H1 (cell line): ENCODE data around the gene KRT80. TPM values are rescaled to one million over a fixed set of nuclear protein-coding genes. Genes with fewer than 3 reads are reported as not detected.

Experiments
- CTCF ChIA-PET: fragments of 300-600 bp; sonication (Branson Sonifier 250); formaldehyde crosslinking; loops from one replicate; lab custom pipeline; 2021; ENCODE audit not compliant: partially characterized antibody; lab: Charles Lee
- POLR2A ChIA-PET: fragments of 300-600 bp; sonication (Branson Sonifier 250); formaldehyde crosslinking; loops from one replicate; lab custom pipeline; 2021; ENCODE audit warnings: inconsistent platforms; ENCODE audit not compliant: partially characterized antibody; lab: Charles Lee
- DNase-seq, 2 experiments: peaks; one replicate each; pipeline versions ENCODE4 v3.0.0 to v3.0.0-alpha.2; 2010 to 2022; ENCODE audit warnings: low spot score in 2 of 2, low read depth in 1 of 2, mixed read lengths in 1 of 2
- FAIRE-seq: peaks from 2 replicates; lab custom pipeline; 2011; peaks lifted over from hg19 to GRCh38; lab: Jason Lieb, UNC
- H2AFZ ChIP-seq: 2 replicates; pipeline ENCODE4 v1.8.1; 2012; ENCODE audit warnings: low read length, inconsistent platforms
- H2AK5ac ChIP-seq: 2 replicates; pipeline ENCODE4 v1.6.1; 2013; ENCODE audit warnings: low read depth, low read length
- H2BK120ac ChIP-seq: replicated peaks from 2 replicates; pipeline ENCODE3; 2013; ENCODE audit warnings: low read depth, low read length, inconsistent platforms
- H2BK12ac ChIP-seq: 2 replicates; pipeline ENCODE4 v1.6.1; 2013; ENCODE audit warnings: low read depth, low read length
- H2BK15ac ChIP-seq: 2 replicates; pipeline ENCODE4 v1.6.1; 2013; ENCODE audit warnings: low read length
- H2BK20ac ChIP-seq: 2 replicates; pipeline ENCODE4 v1.6.1; 2013; ENCODE audit warnings: low read length
- H2BK5ac ChIP-seq: 2 replicates; pipeline ENCODE4 v1.6.1; 2013; ENCODE audit warnings: low read depth, low read length
- H3K14ac ChIP-seq: 2 replicates; pipeline ENCODE4 v1.6.1; 2013; ENCODE audit warnings: inconsistent platforms; ENCODE audit not compliant: insufficient read length
- H3K18ac ChIP-seq: 2 replicates; pipeline ENCODE4 v1.6.1; 2013; ENCODE audit warnings: low read length; ENCODE audit errors: extremely low read depth
- H3K23ac ChIP-seq: 2 replicates; pipeline ENCODE4 v1.6.1; 2013; ENCODE audit warnings: inconsistent platforms; ENCODE audit not compliant: insufficient read length
- H3K23me2 ChIP-seq: 2 replicates; pipeline ENCODE4 v1.6.1; 2013; ENCODE audit warnings: low read depth, low read length
- H3K27ac ChIP-seq: 2 replicates; pipeline ENCODE4 v1.6.1; 2011; ENCODE audit warnings: low read depth, low read length, inconsistent platforms
- H3K27me3 ChIP-seq, 4 experiments: replicated peaks in 1 of 4; 1 replicate in 1 of 4; 2 replicates in 3 of 4; pipeline versions ENCODE4 v1.6.1 to v1.8.1; 2011 to 2013; ENCODE audit warnings: low read length in 3 of 4, mild to moderate bottlenecking in 3 of 4, inconsistent platforms in 2 of 4, mixed read lengths in 2 of 4, moderate library complexity in 1 of 4; ENCODE audit not compliant: control insufficient read depth in 3 of 4, insufficient read depth in 3 of 4; ENCODE audit errors: extremely low read depth in 1 of 4
- H3K36me3 ChIP-seq, 4 experiments: 2 replicates each; pipeline versions ENCODE4 v1.6.1 to v1.8.1; 2011 to 2013; ENCODE audit warnings: mild to moderate bottlenecking in 4 of 4, low read length in 3 of 4, moderate library complexity in 2 of 4, control low read depth in 1 of 4, inconsistent platforms in 1 of 4; ENCODE audit not compliant: insufficient read depth in 4 of 4, control insufficient read depth in 2 of 4
- H3K4ac ChIP-seq: replicated peaks from 2 replicates; pipeline ENCODE3; 2013; ENCODE audit warnings: low read length, low read depth, mixed read lengths, inconsistent platforms; ENCODE audit not compliant: insufficient read length
- H3K4me1 ChIP-seq, 4 experiments: replicated peaks in 1 of 4; 1 replicate in 1 of 4; 2 replicates in 3 of 4; pipeline versions ENCODE4 v1.6.1 to v1.8.1; 2011 to 2013; ENCODE audit warnings: low read length in 3 of 4, inconsistent platforms in 2 of 4, mixed read lengths in 1 of 4; ENCODE audit not compliant: insufficient read depth in 4 of 4, control insufficient read depth in 3 of 4
- H3K4me2 ChIP-seq, 2 experiments: 2 replicates each; pipeline versions ENCODE4 v1.6.1 to v1.8.1; 2011 to 2013; ENCODE audit warnings: low read depth in 2 of 2, low read length in 2 of 2, control low read depth in 1 of 2, inconsistent platforms in 1 of 2, mild to moderate bottlenecking in 1 of 2; ENCODE audit not compliant: insufficient read depth in 1 of 2
- H3K4me3 ChIP-seq, 4 experiments: fragments of 200-600, 300-600 bp in 1 of 4; sonication (generic), shearing (Covaris generic), sonication (Bioruptor Twin) in 1 of 4; 2 replicates each; pipeline versions ENCODE4 v1.5.1 to v1.8.1; 2011 to 2016; ENCODE audit warnings: low read length in 4 of 4, low read depth in 3 of 4, control low read depth in 2 of 4, inconsistent platforms in 2 of 4, mild to moderate bottlenecking in 2 of 4, mixed read lengths in 1 of 4, moderate library complexity in 1 of 4; ENCODE audit not compliant: insufficient read depth in 2 of 4; ENCODE audit errors: extremely low read depth in 1 of 4
- H3K56ac ChIP-seq: replicated peaks from 2 replicates; pipeline ENCODE3; 2013; ENCODE audit warnings: low read depth, mild to moderate bottlenecking, mixed read lengths, low read length, inconsistent platforms; ENCODE audit not compliant: insufficient read length
- H3K79me1 ChIP-seq: 2 replicates; pipeline ENCODE4 v1.6.1; 2013; ENCODE audit warnings: low read depth, low read length, control low read depth
- H3K79me2 ChIP-seq, 2 experiments: 2 replicates each; pipeline versions ENCODE4 v1.6.1 to v1.8.1; 2012 to 2013; ENCODE audit warnings: low read length in 2 of 2, mild to moderate bottlenecking in 2 of 2, inconsistent platforms in 1 of 2; ENCODE audit not compliant: insufficient read depth in 2 of 2, control insufficient read depth in 1 of 2
- H3K9ac ChIP-seq, 4 experiments: replicated peaks in 1 of 4; 1 replicate in 1 of 4; 2 replicates in 3 of 4; pipeline versions ENCODE4 v1.6.1 to v1.8.1; 2011 to 2013; ENCODE audit warnings: low read depth in 3 of 4, low read length in 3 of 4, control low read depth in 2 of 4, mild to moderate bottlenecking in 2 of 4, moderate library complexity in 2 of 4, inconsistent platforms in 1 of 4; ENCODE audit errors: extremely low read depth in 1 of 4
- H3K9me3 ChIP-seq, 2 experiments: 2 replicates each; pipeline versions ENCODE4 v1.6.1 to v1.8.1; 2012 to 2013; ENCODE audit warnings: mild to moderate bottlenecking in 2 of 2, moderate library complexity in 2 of 2, control low read depth in 1 of 2, inconsistent platforms in 1 of 2, low read depth in 1 of 2, low read length in 1 of 2, mixed read lengths in 1 of 2; ENCODE audit not compliant: insufficient read depth in 2 of 2
- H4K20me1 ChIP-seq, 2 experiments: replicated peaks in 1 of 2; 2 replicates each; pipeline versions ENCODE3 to v1.8.1; 2011 to 2013; ENCODE audit warnings: inconsistent platforms in 2 of 2, low read length in 2 of 2, mild to moderate bottlenecking in 1 of 2; ENCODE audit not compliant: insufficient read depth in 2 of 2, control insufficient read depth in 1 of 2
- H4K5ac ChIP-seq: 2 replicates; pipeline ENCODE4 v1.6.1; 2013; ENCODE audit warnings: low read length, low read depth, mixed read lengths, inconsistent platforms; ENCODE audit not compliant: insufficient read length
- H4K8ac ChIP-seq: 2 replicates; pipeline ENCODE4 v1.8.0; 2013; ENCODE audit warnings: mild to moderate bottlenecking, moderate library complexity, low read length, inconsistent platforms; ENCODE audit not compliant: insufficient read depth; ENCODE audit errors: extremely low read depth
- H4K91ac ChIP-seq: replicated peaks from 2 replicates; pipeline ENCODE3; 2013; ENCODE audit warnings: low read length, mixed read lengths, inconsistent platforms; ENCODE audit not compliant: insufficient read length
- CTCF ChIP-seq, 3 experiments: IDR thresholded peaks; 1 replicate in 2 of 3; 2 replicates in 1 of 3; pipeline versions ENCODE4 v1.5.1 to v1.6.1; 2011; ENCODE audit warnings: low read length in 3 of 3, mild to moderate bottlenecking in 3 of 3, inconsistent platforms in 2 of 3, low read depth in 1 of 3, moderate library complexity in 1 of 3; ENCODE audit not compliant: insufficient read depth in 1 of 3; ENCODE audit errors: control extremely low read depth in 1 of 3
- RAD21 ChIP-seq, 2 experiments: IDR thresholded peaks in 1 of 2; conservative IDR thresholded peaks in 1 of 2; 2 replicates each; pipeline ENCODE4 v1.6.1; 2011; ENCODE audit warnings: low read depth in 2 of 2, low read length in 2 of 2, improper control_type of control experiment in 1 of 2, inconsistent platforms in 1 of 2, mild to moderate bottlenecking in 1 of 2, moderate library complexity in 1 of 2
- SIX5 ChIP-seq: IDR thresholded peaks from 2 replicates; pipeline ENCODE4 v1.6.1; 2011; ENCODE audit warnings: mild to moderate bottlenecking, low read depth, low read length
- WGBS, 2 experiments: shearing (Covaris generic) in 1 of 2; methylation state at CpG; one replicate each; pipeline versions ENCODE4 v1.1.6 to v1.1.7; 2013 to 2015; ENCODE audit warnings: low lambda C conversion rate in 2 of 2, mixed read lengths in 2 of 2, inconsistent platforms in 1 of 2, low coverage in 1 of 2, missing lambda C conversion rate in 1 of 2; ENCODE audit not compliant: insufficient replicate concordance in 2 of 2, insufficient coverage in 1 of 2, insufficient read length in 1 of 2; ENCODE audit errors: extremely low coverage in 1 of 2, missing lambda C conversion rate in 1 of 2; 5-methylcytosine and 5-hydroxymethylcytosine counted together
- polyA plus RNA-seq, 7 experiments: library from polyadenylated mRNA; depleted of rRNA in 3 of 7; stranded (reverse) in 5 of 7; unstranded in 2 of 7; fragments of >200 nt in 5 of 7; fragments of 200-250 nt in 2 of 7; gene quantifications; 1 replicate in 5 of 7; 2 replicates in 1 of 7; 4 replicates in 1 of 7; pipeline versions ENCODE4 v1.2.1 to v1.2.3, GENCODE V29; 2011 to 2013; ENCODE audit warnings: missing spikeins in 2 of 7, mixed read lengths in 2 of 7
- total RNA-seq: library from RNA; stranded (reverse); fragmentation: NEBNext Ultra II Directional; extraction: Animal tissue kit (Norgen Biotek cat#: 25700); gene quantifications from 2 replicates; pipeline ENCODE4 v1.2.1, GENCODE V29; 2021

KRT80 gene
- total and polyA plus RNA-seq, 2 of the 8 experiments (the other 6 are each of a cell fraction or from before 2014, with no cell fraction given), result 0.05 TPM; not detected in 1

DNA sequence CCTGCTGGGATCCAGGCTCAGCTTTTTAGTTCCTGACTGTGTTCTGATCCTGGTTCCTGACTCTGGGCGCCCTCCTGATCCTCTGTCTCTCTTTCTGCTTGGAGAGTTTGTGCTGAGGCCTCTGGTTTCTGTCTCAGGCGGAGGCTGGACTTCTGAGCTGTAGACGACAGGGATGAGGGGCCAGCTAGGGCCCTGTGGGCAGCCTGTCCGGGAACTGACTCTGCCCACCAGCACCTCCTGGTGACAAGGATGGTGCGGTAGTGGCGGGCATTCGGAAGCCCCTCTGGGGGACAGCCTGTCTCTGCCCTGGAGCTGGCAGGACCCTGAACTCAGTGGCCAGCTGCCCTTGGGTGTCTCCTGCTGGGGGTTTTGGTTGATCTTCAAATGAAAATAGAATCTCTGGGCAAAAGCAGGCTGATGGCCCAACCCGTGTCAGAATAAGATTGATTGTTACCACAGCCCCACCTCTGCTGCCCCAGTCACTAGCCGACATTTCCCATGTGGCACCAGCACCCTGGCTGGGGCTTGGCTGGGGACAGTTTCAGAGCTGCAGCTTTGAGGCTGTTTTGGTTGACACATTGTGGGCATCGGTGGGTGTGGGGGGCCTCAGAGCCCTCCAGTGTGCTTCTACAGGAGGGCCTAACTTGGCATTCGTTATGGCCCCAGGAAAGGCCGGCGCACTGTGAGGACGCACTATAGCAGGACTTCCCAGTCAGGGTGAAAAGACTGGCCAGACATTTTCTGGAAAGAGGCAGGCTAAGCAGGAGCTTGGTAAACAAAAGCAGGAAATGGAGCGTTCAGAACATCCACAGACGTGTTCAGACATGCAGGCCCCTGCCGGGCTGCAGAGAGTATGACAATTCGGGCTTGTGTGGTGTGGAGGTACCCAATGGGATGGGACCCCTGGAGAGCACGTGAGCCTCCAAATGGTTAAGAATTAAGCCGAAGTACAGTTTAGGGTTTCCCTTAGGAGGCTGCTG, 16.2 kb downstream of the KRT80 start:
- ChIA-PET CTCF (interaction anchor here (0.8 to 16.8 kb wide), 18 partner anchors 10 to 405 kb away, joined by 3 to 108 read pairs (median 6); partner anchors contain the start of gene KRT80), POLR2A (interaction anchor here (1.0 to 1.1 kb wide), 2 partner anchors 10 to 62 kb away, joined by 3 read pairs; no protein-coding TSS in a partner anchor)
- no peak overlapping the region for H3K9ac ChIP-seq
- TF ChIP-seq SIX5, result no peak
- peak; percentile 6 to 42; a peak in 2 of 4 replicates for TF ChIP-seq RAD21 (IDR thresholded peaks at IDR 0.05 in 1 of 2, conservative IDR thresholded peaks at IDR 0.05 in 1 of 2; ENCODE audit: low read depth in 2 of 2, low read length in 2 of 2)
- TF ChIP-seq CTCF (IDR thresholded peaks at IDR 0.05; ENCODE audit: control extremely low read depth in 1 of 3, insufficient read depth in 1 of 3, low read depth in 1 of 3, low read length in 3 of 3), result peak; percentile 36 to 58 (median 49)

More for the DNA sequence above, 16.2 kb downstream of the KRT80 start:
- Histone ChIP-seq H2BK5ac (peak overlapping the region; percentile 47; the same call in 1 of the 2 replicates), H2BK12ac (no peak overlapping the region), H3K36me3 (no peaks in the 10 kb centered on the region; a peak in 1 of 8 replicates), H2AK5ac (no peak overlapping the region), H3K27me3 (no peaks in the 10 kb centered on the region), H3K4me3 (no peak overlapping the region), H3K23me2 (no peaks in the 10 kb centered on the region), H2BK20ac (no peak overlapping the region), H3K23ac (no peak overlapping the region), H3K4ac (no peak overlapping the region), H3K4me1 (peaks cover 0 to 2% (median 0%) of the 10 kb centered on the region in 4 experiments; a peak in 4 of 7 replicates), H2BK120ac (peak overlapping the region; percentile 38), H3K79me1 (no peaks in the 10 kb centered on the region), H4K5ac (no peak overlapping the region), H2BK15ac (no peak overlapping the region), H2AFZ (no peak overlapping the region), H3K56ac (no peak overlapping the region), H4K20me1 (no peaks in the 10 kb centered on the region), H3K14ac (no peak overlapping the region), H3K4me2 (no peak overlapping the region), H4K8ac (0 out of 2 replicates have a peak overlapping the region, but pooled peaks have one; percentile 0), H3K18ac (no peak overlapping the region), H4K91ac (peak overlapping the region; percentile 15), H3K27ac (no peak overlapping the region), H3K79me2 (no peaks in the 10 kb centered on the region), H3K9me3 (no peaks in the 10 kb centered on the region)
- FAIRE-seq (no peak), DNase-seq (no peak)
- 84% methylated on average over 20 of the region's 20 CpGs; no CpG with 5 or more reads in 1 of the 2 experiments for WGBS, 2 experiments
